ENCODE data around the gene ENTR1.
"Not testable (repeated sequence)": the region's sequence is repeated elsewhere in the genome, so short reads cannot be mapped to it uniquely, and the experiment has no call there.

ENTR1 gene

GRCh38 chr9:136409557-136410455, 608 bp downstream of the ENTR1 start:
- Histone ChIP-seq H3K27me3 (replicated peaks; ENCODE audit: control insufficient read depth, insufficient read depth, low read length) (no peaks in the 10 kb centered on the region), H3K4me3 (replicated peaks; ENCODE audit: low read depth, low read length) (peak overlapping the region; percentile 90), H3K36me3 (ENCODE audit: control insufficient read depth, insufficient read depth, low read length) (peaks cover 30% of the 10 kb centered on the region)
- peak; percentile 60 for DNase-seq (ENCODE audit: extremely low read depth, insufficient read length)
- TF ChIP-seq, protein P1, sequence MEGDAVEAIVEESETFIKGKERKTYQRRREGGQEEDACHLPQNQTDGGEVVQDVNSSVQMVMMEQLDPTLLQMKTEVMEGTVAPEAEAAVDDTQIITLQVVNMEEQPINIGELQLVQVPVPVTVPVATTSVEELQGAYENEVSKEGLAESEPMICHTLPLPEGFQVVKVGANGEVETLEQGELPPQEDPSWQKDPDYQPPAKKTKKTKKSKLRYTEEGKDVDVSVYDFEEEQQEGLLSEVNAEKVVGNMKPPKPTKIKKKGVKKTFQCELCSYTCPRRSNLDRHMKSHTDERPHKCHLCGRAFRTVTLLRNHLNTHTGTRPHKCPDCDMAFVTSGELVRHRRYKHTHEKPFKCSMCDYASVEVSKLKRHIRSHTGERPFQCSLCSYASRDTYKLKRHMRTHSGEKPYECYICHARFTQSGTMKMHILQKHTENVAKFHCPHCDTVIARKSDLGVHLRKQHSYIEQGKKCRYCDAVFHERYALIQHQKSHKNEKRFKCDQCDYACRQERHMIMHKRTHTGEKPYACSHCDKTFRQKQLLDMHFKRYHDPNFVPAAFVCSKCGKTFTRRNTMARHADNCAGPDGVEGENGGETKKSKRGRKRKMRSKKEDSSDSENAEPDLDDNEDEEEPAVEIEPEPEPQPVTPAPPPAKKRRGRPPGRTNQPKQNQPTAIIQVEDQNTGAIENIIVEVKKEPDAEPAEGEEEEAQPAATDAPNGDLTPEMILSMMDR (IDR thresholded peaks at IDR 0.05; ENCODE audit: insufficient read depth, low read length, poor library complexity, severe bottlenecking): no peak

DNA sequence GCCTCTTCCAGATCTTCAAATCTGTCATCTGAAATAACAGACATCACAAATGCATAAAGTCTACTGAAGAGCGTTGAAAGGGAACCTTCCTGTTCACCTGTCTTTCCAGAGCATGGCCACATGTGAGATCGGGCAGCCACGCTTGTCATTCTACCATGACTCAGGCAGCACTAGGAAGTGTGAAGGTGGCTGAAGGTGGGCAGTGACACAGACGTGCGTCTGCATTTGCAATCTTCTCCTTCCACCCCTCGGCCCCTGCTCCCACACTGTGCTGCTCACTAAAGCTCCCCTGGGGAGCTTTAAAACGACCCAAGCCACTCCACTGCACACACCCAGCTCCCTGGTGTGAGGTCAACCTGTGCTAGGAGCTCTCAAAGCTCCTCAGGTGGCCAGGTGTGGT, 2.5 kb downstream of the ENTR1 start:
- peaks cover 18% of the 10 kb centered on the region for H3K36me3 ChIP-seq (ENCODE audit: control insufficient read depth, insufficient read depth, low read length)
- H3K27me3 ChIP-seq (replicated peaks; ENCODE audit: control insufficient read depth, insufficient read depth, low read length): no peaks in the 10 kb centered on the region
- H3K4me3 ChIP-seq (replicated peaks; ENCODE audit: low read depth, low read length): no peak overlapping the region
- TF ChIP-seq, protein P1 (IDR thresholded peaks at IDR 0.05; ENCODE audit: insufficient read depth, low read length, poor library complexity, severe bottlenecking): no peak
- DNase-seq (ENCODE audit: extremely low read depth, insufficient read length): no peak

- H3K4me3 ChIP-seq (replicated peaks; ENCODE audit: low read depth, low read length); DNase-seq (ENCODE audit: extremely low read depth, insufficient read length); H3K27me3 ChIP-seq (replicated peaks; ENCODE audit: control insufficient read depth, insufficient read depth, low read length): not testable (repeated sequence)
- peaks cover 16% of the 10 kb centered on the region for H3K36me3 ChIP-seq (ENCODE audit: control insufficient read depth, insufficient read depth, low read length)
These were observed 3.4 kb downstream of the ENTR1 start for GRCh38 chr9:136407061-136407460.

DNA sequence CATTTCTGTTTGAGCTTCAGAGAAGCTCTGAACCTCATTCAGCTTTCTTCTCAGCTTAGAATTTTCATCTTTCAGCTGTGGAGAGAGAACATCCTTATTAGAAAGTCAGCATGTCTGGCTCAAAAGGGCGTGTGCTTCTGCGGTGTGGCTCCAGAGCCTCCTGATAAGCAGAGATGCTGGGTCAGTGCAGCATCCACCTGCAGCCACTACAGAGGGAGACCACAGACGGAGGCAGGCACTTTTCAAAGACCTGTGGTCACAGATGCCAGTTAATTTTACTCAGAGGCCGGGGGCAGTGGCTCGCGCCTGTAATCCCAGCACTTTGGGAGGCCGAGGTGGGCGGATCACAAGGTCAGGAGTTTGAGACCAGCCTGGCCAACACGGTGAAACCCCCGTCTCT, 4.5 kb downstream of the ENTR1 start:
- not testable (repeated sequence) for DNase-seq (ENCODE audit: extremely low read depth, insufficient read length)
- peaks cover 18% of the 10 kb centered on the region for H3K36me3 ChIP-seq (ENCODE audit: control insufficient read depth, insufficient read depth, low read length)

DNA sequence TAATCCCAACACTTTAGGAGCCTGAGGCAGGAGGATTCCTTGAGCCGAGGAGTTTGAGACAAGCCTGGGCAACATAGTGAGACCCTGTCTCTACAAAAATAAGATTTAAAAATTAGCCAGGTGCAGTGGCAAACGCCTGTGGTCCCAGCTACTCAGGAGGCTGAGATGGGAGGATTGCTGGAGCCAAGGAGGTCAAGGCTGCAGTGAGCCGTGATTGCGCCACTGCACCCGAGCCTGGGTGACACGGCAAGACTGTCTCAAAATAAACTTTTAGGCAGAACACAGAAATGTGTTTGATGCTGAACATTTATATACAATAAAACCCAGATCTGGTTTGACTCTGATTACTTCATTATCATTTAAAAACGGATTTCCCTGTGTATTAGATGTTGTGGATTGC, 4.9 kb downstream of the ENTR1 start:
- TF ChIP-seq, protein P1 (IDR thresholded peaks at IDR 0.05; ENCODE audit: insufficient read depth, low read length, poor library complexity, severe bottlenecking): no peak
- peaks cover 18% of the 10 kb centered on the region for H3K36me3 ChIP-seq (ENCODE audit: control insufficient read depth, insufficient read depth, low read length)
- H3K27me3 ChIP-seq (replicated peaks; ENCODE audit: control insufficient read depth, insufficient read depth, low read length): no peaks in the 10 kb centered on the region
- H3K4me3 ChIP-seq (replicated peaks; ENCODE audit: low read depth, low read length): no peak overlapping the region
- DNase-seq (ENCODE audit: extremely low read depth, insufficient read length): no peak

More for the DNA sequence above, 4.5 kb downstream of the ENTR1 start:
- not testable (repeated sequence) for H3K4me3 ChIP-seq (replicated peaks; ENCODE audit: low read depth, low read length); H3K27me3 ChIP-seq (replicated peaks; ENCODE audit: control insufficient read depth, insufficient read depth, low read length)

DNA sequence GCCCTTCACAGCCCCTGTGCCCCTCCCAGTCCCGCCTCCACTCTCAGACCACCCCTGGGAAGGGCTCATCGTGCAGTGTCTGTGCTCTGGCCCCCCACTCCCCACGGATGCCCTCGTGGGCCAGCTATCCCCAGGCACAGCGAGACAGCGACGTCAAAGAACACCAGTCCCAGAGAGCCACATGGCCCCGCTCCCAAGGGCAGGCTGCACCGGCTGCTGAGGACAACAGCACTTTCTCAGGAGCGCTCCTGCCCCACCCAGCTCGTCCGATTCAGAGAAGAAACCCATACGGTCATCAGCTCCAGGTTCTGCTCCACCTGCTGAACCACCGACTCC, 5.6 kb downstream of the ENTR1 start:
- DNase-seq (ENCODE audit: extremely low read depth, insufficient read length): no peak
- Histone ChIP-seq H3K4me3 (replicated peaks; ENCODE audit: low read depth, low read length) (no peak overlapping the region), H3K27me3 (replicated peaks; ENCODE audit: control insufficient read depth, insufficient read depth, low read length) (no peaks in the 10 kb centered on the region), H3K36me3 (ENCODE audit: control insufficient read depth, insufficient read depth, low read length) (peaks cover 18% of the 10 kb centered on the region)
- TF ChIP-seq, protein P1 (IDR thresholded peaks at IDR 0.05; ENCODE audit: insufficient read depth, low read length, poor library complexity, severe bottlenecking): no peak
